ENCODE results near the gene CRADD. TPM values are rescaled to one million over a fixed set of nuclear protein-coding genes. Genes with fewer than 3 reads are reported as not detected.

Gene CRADD
- total and polyA plus RNA-seq, 10 of the 15 experiments (the other 5 are each of a cell fraction or from before 2014, with no cell fraction given), result 7.6 to 15.5 (median 11.7) TPM

DNA sequence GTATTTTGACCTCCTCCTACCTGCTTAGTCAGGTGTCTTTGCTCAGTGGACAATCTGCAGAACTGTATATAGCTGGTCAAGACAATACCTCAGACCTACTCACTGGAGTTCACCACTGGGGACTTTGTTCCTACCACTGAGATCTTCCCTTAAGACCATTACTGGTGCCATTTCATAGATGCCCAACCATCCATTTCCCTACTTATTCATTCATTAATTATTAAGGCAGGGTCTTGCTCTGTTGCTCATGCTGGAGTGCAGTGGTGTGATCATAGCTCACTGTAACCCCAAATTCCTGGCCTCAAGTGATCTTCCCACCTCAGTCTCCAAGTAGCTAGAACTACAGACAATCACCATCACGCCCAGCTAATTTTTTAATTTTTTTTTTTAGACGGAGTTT, 22.8 kb upstream of the CRADD start (continued):
- TF ChIP-seq ZBTB11 (CRISPR knock-in tag; IDR thresholded peaks at IDR 0.05), result no peak
- no peak for TF ChIP-seq HDAC6 (IDR thresholded peaks at IDR 0.05; ENCODE audit: unreplicated experiment)
- TF ChIP-seq LARP7 (IDR thresholded peaks at IDR 0.05), result no peak
- TF ChIP-seq USF2 (IDR thresholded peaks at IDR 0.05; ENCODE audit: borderline replicate concordance, low read depth, low read length), result no peak
- TF ChIP-seq MTA2 (IDR thresholded peaks at IDR 0.05; ENCODE audit: low read depth), result no peak
- TF ChIP-seq NBN (IDR thresholded peaks at IDR 0.05), result no peak
- TF ChIP-seq MYB (IDR thresholded peaks at IDR 0.05; ENCODE audit: borderline replicate concordance, low read depth, low read length), result no peak
- no peak for TF ChIP-seq ZBTB40 (IDR thresholded peaks at IDR 0.05; ENCODE audit: borderline replicate concordance)

Data from GM12878 (cell line).